Stimulated activated memory B cell treated with anti-CD40 and anti-IgM and Interleukin-4, amounts not matched to agents 10 μg/mL and 1 μg/mL and 100 μg/mL, for 72 hours (primary cell): ENCODE data around the gene C2orf69.

Experiments
- ATAC-seq: fragments of 150-1000 bp; cut with Tn5 transposase; 2 replicates; pipeline ENCODE4 v1.10.0; 2021
- H3K27ac Mint-ChIP-seq: one replicate; pipeline ENCODE4 v1.8.0; 2022; ENCODE audit warnings: mild to moderate bottlenecking, mixed read lengths
- H3K27me3 Mint-ChIP-seq: one replicate; pipeline ENCODE4 v1.8.0; 2022; ENCODE audit warnings: mixed read lengths
- H3K36me3 Mint-ChIP-seq: one replicate; pipeline ENCODE4 v1.8.0; 2022; ENCODE audit warnings: mixed read lengths
- H3K4me1 Mint-ChIP-seq: one replicate; pipeline ENCODE4 v1.8.0; 2022; ENCODE audit warnings: mixed read lengths
- H3K4me3 Mint-ChIP-seq: one replicate; pipeline ENCODE4 v1.8.0; 2022; ENCODE audit warnings: mild to moderate bottlenecking, moderate library complexity, mixed read lengths
- H3K9me3 Mint-ChIP-seq: one replicate; pipeline ENCODE4 v1.8.0; 2022; ENCODE audit warnings: mixed read lengths

Gene C2orf69

GRCh38 chr2:199911052-199911876, at the start of gene C2orf69:
C2orf69 (plus strand) TSS chr2:199911293; CDS start chr2:199911439, 146 bp downstream.
- H3K4me3 Mint-ChIP-seq = peak within 1 kb of the TSS; percentile 95
- no peaks in the 10 kb centered on the region for H3K27me3 Mint-ChIP-seq
- H3K4me1 Mint-ChIP-seq = peaks cover 33% of the 10 kb centered on the region
- H3K27ac Mint-ChIP-seq = peak within 1 kb of the TSS; percentile 90
- peaks cover 25% of the 10 kb centered on the region for H3K36me3 Mint-ChIP-seq
- no peaks in the 10 kb centered on the region for H3K9me3 Mint-ChIP-seq
- ATAC-seq = peak; percentile 98

GRCh38 chr2:199862788-199863187, 48.3 kb upstream of the C2orf69 start:
- Mint-ChIP-seq H3K36me3 (no peaks in the 10 kb centered on the region), H3K4me1 (no peaks in the 10 kb centered on the region), H3K4me3 (no peak overlapping the region), H3K27ac (no peak overlapping the region), H3K9me3 (no peaks in the 10 kb centered on the region), H3K27me3 (peaks cover 15% of the 10 kb centered on the region)
- ATAC-seq = no peak

- Mint-ChIP-seq H3K4me1 (no peaks in the 10 kb centered on the region), H3K9me3 (no peaks in the 10 kb centered on the region), H3K36me3 (no peaks in the 10 kb centered on the region), H3K27ac (no peak overlapping the region), H3K27me3 (peaks cover under 1% of the 10 kb centered on the region), H3K4me3 (no peak overlapping the region)
- ATAC-seq = no peak
Observed at GRCh38 chr2:199865905-199866304, 45.2 kb upstream of the C2orf69 start.

DNA sequence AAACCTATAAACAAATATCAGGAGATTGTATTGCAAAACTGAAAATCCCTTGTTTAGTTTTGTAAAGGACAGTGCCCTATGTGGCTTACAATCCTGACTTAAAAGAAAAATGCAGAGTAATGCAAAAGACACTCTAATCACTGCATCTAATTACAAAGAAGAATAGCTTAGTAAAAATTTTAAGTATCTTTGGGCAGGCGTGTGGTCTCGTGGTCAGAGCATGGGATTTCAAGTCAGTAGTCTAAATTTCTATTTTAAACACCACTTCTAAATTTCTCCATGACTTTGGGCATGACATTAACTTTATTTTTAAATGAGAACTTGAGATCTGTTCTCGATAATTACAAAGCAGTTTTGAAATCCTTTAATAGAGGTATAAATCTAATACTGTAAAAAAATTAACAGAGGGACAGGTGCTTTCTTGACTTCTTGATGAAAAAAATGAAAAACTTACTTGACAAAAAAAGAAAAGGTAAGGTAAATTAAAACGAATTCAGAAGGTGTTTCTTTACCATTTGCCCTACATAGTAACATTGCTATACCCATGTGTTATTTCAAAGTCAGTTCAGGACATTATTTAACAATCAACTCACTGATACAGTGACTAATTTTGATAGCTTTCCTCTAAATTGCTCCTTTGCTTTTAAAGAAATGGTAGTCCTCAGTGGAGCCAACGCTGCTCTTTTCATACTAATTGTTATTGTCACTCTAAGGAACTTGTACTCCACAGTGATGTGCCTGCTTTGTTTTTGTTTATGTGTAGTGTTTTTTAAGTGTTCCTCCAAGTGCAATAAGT, 42.5 kb upstream of the C2orf69 start:
- no peak overlapping the region for H3K4me3 Mint-ChIP-seq
- no peaks in the 10 kb centered on the region for H3K4me1 Mint-ChIP-seq
- no peaks in the 10 kb centered on the region for H3K27me3 Mint-ChIP-seq
- no peak for ATAC-seq
- H3K36me3 Mint-ChIP-seq = no peaks in the 10 kb centered on the region
- H3K27ac Mint-ChIP-seq = no peak overlapping the region
- no peaks in the 10 kb centered on the region for H3K9me3 Mint-ChIP-seq

DNA sequence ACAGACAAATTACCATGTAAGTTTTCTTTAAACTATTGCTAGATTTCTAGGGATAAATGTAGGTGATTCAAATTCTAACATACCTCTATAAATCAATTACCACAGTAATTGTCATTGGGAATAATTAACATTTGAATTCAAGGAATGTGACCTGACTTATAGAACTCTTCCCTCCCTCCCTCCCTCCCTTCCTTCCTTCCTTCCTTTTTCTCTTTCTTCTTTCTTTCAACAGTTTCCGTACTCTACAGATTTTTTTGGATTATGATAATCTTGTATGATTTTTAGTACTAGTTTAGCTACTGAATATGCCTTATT, 41.9 kb upstream of the C2orf69 start:
- H3K27me3 Mint-ChIP-seq = no peaks in the 10 kb centered on the region
- H3K4me1 Mint-ChIP-seq = no peaks in the 10 kb centered on the region
- H3K27ac Mint-ChIP-seq = no peak overlapping the region
- ATAC-seq = no peak
- H3K9me3 Mint-ChIP-seq = peaks cover 3% of the 10 kb centered on the region
- H3K36me3 Mint-ChIP-seq = peaks cover 4% of the 10 kb centered on the region
- H3K4me3 Mint-ChIP-seq = no peak overlapping the region

GRCh38 chr2:199869653-199870052, 41.4 kb upstream of the C2orf69 start:
- no peak overlapping the region for H3K4me3 Mint-ChIP-seq
- ATAC-seq = no peak
- H3K4me1 Mint-ChIP-seq = no peaks in the 10 kb centered on the region
- no peak overlapping the region for H3K27ac Mint-ChIP-seq
- H3K36me3 Mint-ChIP-seq = peaks cover 6% of the 10 kb centered on the region
- H3K9me3 Mint-ChIP-seq = peaks cover 4% of the 10 kb centered on the region
- H3K27me3 Mint-ChIP-seq = no peaks in the 10 kb centered on the region

- no peaks in the 10 kb centered on the region for H3K27me3 Mint-ChIP-seq
- peaks cover 8% of the 10 kb centered on the region for H3K9me3 Mint-ChIP-seq
- no peak overlapping the region for H3K27ac Mint-ChIP-seq
- peaks cover 6% of the 10 kb centered on the region for H3K36me3 Mint-ChIP-seq
- ATAC-seq = no peak
- no peak overlapping the region for H3K4me3 Mint-ChIP-seq
- no peaks in the 10 kb centered on the region for H3K4me1 Mint-ChIP-seq
Observed at GRCh38 chr2:199870581-199870980, 40.5 kb upstream of the C2orf69 start.

GRCh38 chr2:199874209-199874608, 36.9 kb upstream of the C2orf69 start:
- Mint-ChIP-seq H3K4me1 (no peaks in the 10 kb centered on the region), H3K27me3 (no peaks in the 10 kb centered on the region), H3K9me3 (peaks cover 8% of the 10 kb centered on the region), H3K36me3 (peaks cover 15% of the 10 kb centered on the region), H3K4me3 (no peak overlapping the region), H3K27ac (no peak overlapping the region)
- ATAC-seq = no peak

GRCh38 chr2:199875400-199875799, 35.7 kb upstream of the C2orf69 start:
- peaks cover 21% of the 10 kb centered on the region for H3K36me3 Mint-ChIP-seq
- H3K9me3 Mint-ChIP-seq = peaks cover 8% of the 10 kb centered on the region
- no peaks in the 10 kb centered on the region for H3K4me1 Mint-ChIP-seq
- H3K4me3 Mint-ChIP-seq = no peak overlapping the region
- H3K27ac Mint-ChIP-seq = no peak overlapping the region
- ATAC-seq = no peak
- H3K27me3 Mint-ChIP-seq = no peaks in the 10 kb centered on the region

DNA sequence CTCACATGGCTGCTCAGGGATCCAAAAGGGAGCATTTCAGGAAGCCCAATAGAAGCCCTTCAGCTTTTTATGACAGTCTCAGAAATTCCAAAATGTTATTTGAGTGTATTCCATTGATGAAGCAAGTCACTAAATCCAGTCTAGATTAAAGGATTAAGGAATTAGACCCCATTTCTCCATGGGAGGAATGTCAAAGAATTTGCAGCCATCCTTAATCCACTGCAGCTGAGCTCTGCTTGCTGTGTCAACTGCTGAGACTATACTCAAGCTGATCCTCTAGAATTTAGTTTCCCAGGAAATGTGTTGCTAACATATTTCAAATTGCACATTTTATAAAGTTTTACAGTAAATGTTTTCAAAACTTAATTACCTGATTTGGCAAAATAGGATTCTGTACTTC, 28.4 kb upstream of the C2orf69 start:
- Mint-ChIP-seq H3K36me3 (peaks cover 34% of the 10 kb centered on the region), H3K27ac (no peak overlapping the region), H3K4me3 (no peak overlapping the region), H3K27me3 (no peaks in the 10 kb centered on the region), H3K9me3 (peaks cover 9% of the 10 kb centered on the region), H3K4me1 (no peaks in the 10 kb centered on the region)
- ATAC-seq = no peak

GRCh38 chr2:199883474-199884212, 27.4 kb upstream of the C2orf69 start:
- peaks cover 26% of the 10 kb centered on the region for H3K36me3 Mint-ChIP-seq
- H3K4me3 Mint-ChIP-seq = no peak overlapping the region
- H3K4me1 Mint-ChIP-seq = no peaks in the 10 kb centered on the region
- no peak overlapping the region for H3K27ac Mint-ChIP-seq
- ATAC-seq = no peak
- H3K9me3 Mint-ChIP-seq = peaks cover 9% of the 10 kb centered on the region
- no peaks in the 10 kb centered on the region for H3K27me3 Mint-ChIP-seq

DNA sequence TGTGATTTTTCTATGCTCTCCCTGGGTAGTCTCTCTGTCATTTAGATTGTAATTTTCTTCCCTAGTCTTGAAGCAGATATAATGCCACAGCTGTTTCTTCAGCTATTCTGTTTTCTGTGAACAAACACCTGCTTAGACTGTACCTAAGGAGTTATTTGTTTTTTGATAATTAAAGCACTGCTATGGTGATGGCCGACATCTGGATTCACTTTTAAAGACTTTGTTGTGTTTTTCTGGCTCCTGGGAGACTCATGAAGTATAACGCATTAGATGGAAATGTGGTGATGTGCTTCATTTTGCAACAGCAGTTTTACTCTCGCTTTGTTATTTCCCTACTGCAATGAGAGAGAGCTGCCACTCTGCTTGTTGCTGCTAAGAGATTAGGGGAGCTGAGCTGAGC, 15.7 kb upstream of the C2orf69 start:
- peaks cover 3% of the 10 kb centered on the region for H3K9me3 Mint-ChIP-seq
- H3K4me1 Mint-ChIP-seq = no peaks in the 10 kb centered on the region
- no peaks in the 10 kb centered on the region for H3K27me3 Mint-ChIP-seq
- ATAC-seq = no peak
- H3K4me3 Mint-ChIP-seq = no peak overlapping the region
- peaks cover 4% of the 10 kb centered on the region for H3K36me3 Mint-ChIP-seq
- H3K27ac Mint-ChIP-seq = no peak overlapping the region

GRCh38 chr2:199896617-199897016, 14.5 kb upstream of the C2orf69 start:
- peaks cover 3% of the 10 kb centered on the region for H3K9me3 Mint-ChIP-seq
- H3K4me1 Mint-ChIP-seq = no peaks in the 10 kb centered on the region
- peaks cover 4% of the 10 kb centered on the region for H3K36me3 Mint-ChIP-seq
- H3K4me3 Mint-ChIP-seq = no peak overlapping the region
- no peak overlapping the region for H3K27ac Mint-ChIP-seq
- H3K27me3 Mint-ChIP-seq = no peaks in the 10 kb centered on the region
- ATAC-seq = no peak

- H3K4me3 Mint-ChIP-seq = no peak overlapping the region
Observed at GRCh38 chr2:199901942-199902341, 9.2 kb upstream of the C2orf69 start.

GRCh38 chr2:199902486-199903110, 8.5 kb upstream of the C2orf69 start:
- Mint-ChIP-seq H3K4me3 (no peak overlapping the region), H3K9me3 (no peaks in the 10 kb centered on the region), H3K4me1 (peaks cover 7% of the 10 kb centered on the region), H3K36me3 (peaks cover 7% of the 10 kb centered on the region), H3K27me3 (no peaks in the 10 kb centered on the region), H3K27ac (no peak overlapping the region)
- no peak for ATAC-seq

More at GRCh38 chr2:199901942-199902341, 9.2 kb upstream of the C2orf69 start:
- no peak for ATAC-seq
- Mint-ChIP-seq H3K27ac (no peak overlapping the region), H3K27me3 (no peaks in the 10 kb centered on the region), H3K36me3 (peaks cover 4% of the 10 kb centered on the region), H3K4me1 (peaks cover 4% of the 10 kb centered on the region), H3K9me3 (no peaks in the 10 kb centered on the region)
